ENCODE data around the gene ESD. TPM values are rescaled to one million over a fixed set of nuclear protein-coding genes. Genes with fewer than 3 reads are reported as not detected.
"Not testable (repeated sequence)": the region's sequence is repeated elsewhere in the genome, so short reads cannot be mapped to it uniquely, and the experiment has no call there.

The ESD gene
- total RNA-seq, 4 donors from 2014 or later: 74.3 to 144 (median 124) TPM

DNA sequence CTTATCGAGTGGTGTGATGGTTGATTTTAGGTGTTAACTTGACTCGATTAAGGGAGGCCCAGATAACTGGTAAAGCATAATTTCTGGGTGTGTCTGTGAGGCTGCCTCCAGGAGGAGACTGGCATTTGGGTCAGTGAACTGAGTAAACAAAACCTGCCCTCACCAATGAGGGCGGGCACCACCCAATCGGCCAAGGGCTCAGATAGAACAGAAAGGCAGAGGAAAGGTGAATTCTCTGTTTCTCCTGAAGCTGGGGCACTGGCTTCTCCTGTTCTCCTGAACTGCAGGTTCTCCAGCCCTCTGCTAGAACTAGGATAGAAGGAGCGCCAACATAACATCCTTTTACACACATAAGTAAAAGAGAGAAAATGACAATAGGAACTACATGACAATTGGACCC, 35.1 kb downstream of the ESD start:
- Histone ChIP-seq H3K9me3 (no peaks in the 10 kb centered on the region), H3K4me3 (no peak overlapping the region), H3K27ac (no peak overlapping the region), H3K4me1 (no peaks in the 10 kb centered on the region), H3K27me3 (no peaks in the 10 kb centered on the region), H3K36me3 (no peaks in the 10 kb centered on the region)
- intact Hi-C loops (cut with DNase I; ENCODE audit: low total_unique reads): no loop called here
- TF ChIP-seq, protein P1, sequence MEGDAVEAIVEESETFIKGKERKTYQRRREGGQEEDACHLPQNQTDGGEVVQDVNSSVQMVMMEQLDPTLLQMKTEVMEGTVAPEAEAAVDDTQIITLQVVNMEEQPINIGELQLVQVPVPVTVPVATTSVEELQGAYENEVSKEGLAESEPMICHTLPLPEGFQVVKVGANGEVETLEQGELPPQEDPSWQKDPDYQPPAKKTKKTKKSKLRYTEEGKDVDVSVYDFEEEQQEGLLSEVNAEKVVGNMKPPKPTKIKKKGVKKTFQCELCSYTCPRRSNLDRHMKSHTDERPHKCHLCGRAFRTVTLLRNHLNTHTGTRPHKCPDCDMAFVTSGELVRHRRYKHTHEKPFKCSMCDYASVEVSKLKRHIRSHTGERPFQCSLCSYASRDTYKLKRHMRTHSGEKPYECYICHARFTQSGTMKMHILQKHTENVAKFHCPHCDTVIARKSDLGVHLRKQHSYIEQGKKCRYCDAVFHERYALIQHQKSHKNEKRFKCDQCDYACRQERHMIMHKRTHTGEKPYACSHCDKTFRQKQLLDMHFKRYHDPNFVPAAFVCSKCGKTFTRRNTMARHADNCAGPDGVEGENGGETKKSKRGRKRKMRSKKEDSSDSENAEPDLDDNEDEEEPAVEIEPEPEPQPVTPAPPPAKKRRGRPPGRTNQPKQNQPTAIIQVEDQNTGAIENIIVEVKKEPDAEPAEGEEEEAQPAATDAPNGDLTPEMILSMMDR (IDR thresholded peaks at IDR 0.05): no peak
- no peak for TF ChIP-seq POLR2A (IDR thresholded peaks at IDR 0.05)
- no peak for DNase-seq

DNA sequence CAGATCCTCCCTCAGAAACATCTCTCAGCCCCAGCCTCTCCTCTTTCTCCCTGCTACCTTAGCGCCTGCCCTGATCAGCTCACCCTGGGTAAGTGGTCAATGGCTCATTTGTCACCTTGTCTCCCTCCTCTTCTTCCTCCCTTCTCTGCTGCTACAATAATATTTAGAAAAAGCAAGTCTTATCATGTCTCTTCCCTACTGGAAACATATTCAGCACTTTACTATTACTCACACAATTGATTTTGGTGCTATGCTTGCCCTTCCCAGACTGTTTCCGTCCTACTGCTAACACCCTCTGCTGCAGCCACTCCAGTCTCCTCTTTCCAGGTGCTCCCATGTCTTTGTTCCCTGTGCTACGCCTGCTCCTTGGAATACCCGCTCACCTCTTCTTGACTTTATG, 35.8 kb downstream of the ESD start:
- no peaks in the 10 kb centered on the region for H3K4me1 ChIP-seq
- H3K27me3 ChIP-seq: no peaks in the 10 kb centered on the region
- H3K27ac ChIP-seq: no peak overlapping the region
- no peak for DNase-seq
- intact Hi-C loops (cut with DNase I; ENCODE audit: low total_unique reads): no loop called here
- H3K9me3 ChIP-seq: no peaks in the 10 kb centered on the region
- TF ChIP-seq, protein P1 (IDR thresholded peaks at IDR 0.05): no peak
- no peak for TF ChIP-seq POLR2A (IDR thresholded peaks at IDR 0.05)
- H3K4me3 ChIP-seq: no peak overlapping the region
- H3K36me3 ChIP-seq: no peaks in the 10 kb centered on the region

DNA sequence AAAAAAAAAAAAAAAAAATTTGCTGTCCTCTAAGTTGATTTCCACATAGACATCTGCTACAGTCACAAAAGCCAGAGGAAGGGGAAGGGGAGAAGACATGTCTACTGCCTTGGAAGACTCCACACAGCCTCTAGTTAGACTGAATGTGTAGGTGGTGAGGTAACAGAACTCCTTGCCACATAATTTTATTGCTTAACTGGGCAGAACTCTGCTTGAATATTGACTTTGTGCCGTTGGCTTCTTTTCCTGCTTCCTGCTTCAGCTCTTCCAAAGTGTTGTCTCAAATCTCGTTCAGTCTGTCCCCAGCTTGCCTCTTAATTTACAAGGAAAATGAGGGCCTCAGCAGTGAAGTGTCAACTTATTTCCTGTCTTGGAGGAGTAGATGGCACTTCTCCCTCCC, 37.1 kb downstream of the ESD start:
- Histone ChIP-seq H3K4me3 (no peak overlapping the region), H3K36me3 (no peaks in the 10 kb centered on the region), H3K27ac (no peak overlapping the region), H3K4me1 (no peaks in the 10 kb centered on the region), H3K9me3 (no peaks in the 10 kb centered on the region), H3K27me3 (no peaks in the 10 kb centered on the region)
- no peak for DNase-seq
- no peak for TF ChIP-seq POLR2A (IDR thresholded peaks at IDR 0.05)
- TF ChIP-seq, protein P1 (IDR thresholded peaks at IDR 0.05): no peak
- intact Hi-C loops (cut with DNase I; ENCODE audit: low total_unique reads): no loop called here

DNA sequence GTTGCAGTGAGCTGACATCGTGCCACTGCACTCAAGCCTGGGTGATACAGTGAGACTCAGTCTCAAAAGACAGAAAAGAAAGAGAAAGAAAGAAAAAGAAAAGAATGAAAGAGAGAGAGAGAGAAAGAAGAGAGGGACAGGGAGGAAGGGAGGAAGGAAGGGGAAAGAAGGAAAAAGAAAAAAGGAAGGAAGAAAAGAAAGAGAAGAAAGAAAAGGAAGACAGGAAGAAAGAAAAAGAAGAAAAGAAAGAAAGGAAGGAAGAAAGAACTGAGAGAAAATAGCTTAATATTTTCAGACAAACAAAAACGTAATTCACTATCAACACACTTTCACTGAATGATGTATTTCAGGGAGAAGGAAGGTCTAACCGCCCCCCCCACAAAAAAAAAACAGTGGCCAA, 39.3 kb downstream of the ESD start:
- TF ChIP-seq, protein P1 (IDR thresholded peaks at IDR 0.05): no peak
- no peak for TF ChIP-seq POLR2A (IDR thresholded peaks at IDR 0.05)
- intact Hi-C loops (cut with DNase I; ENCODE audit: low total_unique reads): no loop called here
- H3K4me3 ChIP-seq: no peak overlapping the region

DNA sequence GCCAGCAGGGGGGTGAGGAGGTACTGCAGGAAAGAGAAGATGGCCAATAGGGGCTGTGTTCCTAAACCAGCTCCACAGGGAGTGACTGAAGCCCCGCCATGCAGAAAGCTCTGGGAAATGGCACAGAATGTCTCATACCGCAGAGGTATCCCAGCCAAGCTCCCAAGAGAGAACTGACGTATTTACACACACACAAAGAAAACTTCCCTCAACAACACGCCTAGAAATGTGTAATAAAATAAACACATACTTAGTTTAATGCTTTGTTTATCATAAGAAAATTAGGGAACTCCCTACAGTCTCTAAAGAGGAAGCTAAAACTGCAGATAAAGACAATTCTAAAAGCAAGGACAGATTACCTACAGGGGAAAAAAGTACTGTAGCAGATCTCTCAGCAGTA, 40.0 kb downstream of the ESD start:
- peak overlapping the region in 1 of 2 donors; percentile 28 for H3K27ac ChIP-seq
- intact Hi-C loops (cut with DNase I; ENCODE audit: low total_unique reads): no loop called here

More for the DNA sequence above, 39.3 kb downstream of the ESD start:
- Histone ChIP-seq H3K36me3 (no peaks in the 10 kb centered on the region), H3K27me3 (no peaks in the 10 kb centered on the region), H3K4me1 (no peaks in the 10 kb centered on the region), H3K27ac (peak overlapping the region in 1 of 2 donors; percentile 28), H3K9me3 (no peaks in the 10 kb centered on the region)
- DNase-seq: no peak

DNA sequence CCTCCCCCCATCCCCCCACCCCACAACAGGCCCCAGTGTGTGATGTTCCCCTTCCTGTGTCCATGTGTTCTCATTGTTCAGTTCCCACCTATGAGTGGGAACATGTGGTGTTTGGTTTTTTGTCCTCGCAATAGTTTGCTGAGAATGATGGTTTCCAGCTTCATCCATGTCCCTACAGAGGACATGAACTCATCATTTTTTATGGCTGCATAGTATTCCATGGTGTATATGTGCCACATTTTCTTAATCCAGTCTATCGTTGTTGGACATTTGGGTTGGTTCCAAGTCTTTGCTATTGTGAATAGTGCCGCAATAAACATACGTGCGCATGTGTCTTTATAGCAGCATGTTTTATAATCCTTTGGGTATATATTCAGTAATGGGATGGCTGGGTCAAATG, 41.5 kb downstream of the ESD start:
- H3K4me1 ChIP-seq; H3K9me3 ChIP-seq; H3K27ac ChIP-seq; H3K27me3 ChIP-seq; H3K4me3 ChIP-seq; H3K36me3 ChIP-seq; intact Hi-C loops (cut with DNase I; ENCODE audit: low total_unique reads); DNase-seq: not testable (repeated sequence)

More for the DNA sequence above, 40.0 kb downstream of the ESD start:
- no peaks in the 10 kb centered on the region for H3K27me3 ChIP-seq
- H3K4me1 ChIP-seq: no peaks in the 10 kb centered on the region
- no peak for TF ChIP-seq POLR2A (IDR thresholded peaks at IDR 0.05)
- TF ChIP-seq, protein P1 (IDR thresholded peaks at IDR 0.05): no peak
- DNase-seq: no peak
- H3K9me3 ChIP-seq: no peaks in the 10 kb centered on the region
- no peaks in the 10 kb centered on the region for H3K36me3 ChIP-seq
- no peak overlapping the region for H3K4me3 ChIP-seq
